LHCN-M2 (cell line): ENCODE data around the gene ALPI. TPM values are rescaled to one million over a fixed set of nuclear protein-coding genes. Genes with fewer than 3 reads are reported as not detected.

Experiments
- DNase-seq: peaks from one replicate; pipeline ENCODE4 v3.0.0-alpha.2; 2012; ENCODE audit warnings: low read depth
- total RNA-seq: library from RNA; depleted of rRNA; stranded (reverse); fragments of >200 nt; gene quantifications from 2 replicates; pipeline ENCODE4 v1.2.3, GENCODE V29; 2014; rRNA removed

Gene ALPI
- total RNA-seq, 1 experiment from 2014 or later: not detected

DNA sequence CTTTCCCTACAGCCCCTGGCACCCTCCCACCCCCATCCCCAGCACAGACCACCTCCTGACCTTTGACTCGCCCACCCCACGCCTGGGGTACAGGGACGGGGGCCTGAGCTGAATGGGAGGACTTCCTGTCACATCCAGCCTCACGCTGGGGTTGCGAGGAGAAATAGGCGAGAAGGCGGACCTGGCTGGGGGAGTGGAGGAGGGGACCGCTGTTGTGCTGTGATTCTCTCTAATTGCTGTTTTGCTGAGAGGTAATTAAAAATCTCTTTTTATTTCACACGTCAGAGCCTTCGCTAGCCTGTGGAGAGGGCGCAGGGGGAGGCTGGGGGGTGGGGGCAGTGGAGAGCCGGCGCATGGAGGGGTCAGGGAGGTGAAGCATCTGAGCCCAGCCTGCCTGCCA, 41.4 kb downstream of the ALPI start:
- DNase-seq: no peak

DNA sequence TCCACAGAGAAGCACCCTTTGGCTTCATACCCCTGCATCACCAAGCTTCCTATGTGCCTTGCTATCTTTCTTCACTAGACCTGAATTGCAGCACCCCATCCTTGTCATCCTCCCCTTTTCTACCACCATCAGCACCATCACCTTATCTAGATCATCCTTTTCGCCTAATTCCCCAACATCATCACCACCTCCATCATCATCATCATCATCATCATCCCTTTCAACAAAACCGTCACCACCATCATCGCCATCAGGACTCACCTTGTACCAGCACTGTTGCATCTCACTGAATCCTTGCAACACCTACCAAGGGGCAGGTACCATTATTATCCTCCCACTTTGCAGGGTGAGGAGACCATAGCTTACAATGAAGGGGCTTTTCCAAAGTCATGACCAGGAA, 42.5 kb downstream of the ALPI start:
- DNase-seq: no peak

DNA sequence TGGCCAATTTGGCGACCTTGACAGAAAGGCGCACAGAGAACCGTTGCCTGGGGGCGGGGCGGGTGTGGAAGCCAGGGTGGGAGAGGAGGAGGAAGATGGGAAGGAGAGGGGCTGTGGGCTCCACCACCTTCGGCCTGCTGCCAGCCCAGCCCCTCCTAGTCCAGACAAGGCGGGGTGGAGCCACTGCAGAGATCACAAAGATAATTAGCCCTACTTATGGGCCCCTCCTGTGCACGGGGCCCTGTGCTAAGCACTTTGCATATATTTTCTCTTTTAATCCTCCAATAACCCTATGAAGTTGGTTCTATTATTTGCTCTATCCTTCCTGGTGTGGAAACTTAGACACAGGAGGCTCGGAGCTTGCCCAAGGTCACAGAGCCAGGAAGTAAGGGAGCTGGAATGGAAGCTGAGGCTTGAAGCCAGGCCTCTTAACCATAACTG, 45.4 kb downstream of the ALPI start:
- DNase-seq: no peak

DNA sequence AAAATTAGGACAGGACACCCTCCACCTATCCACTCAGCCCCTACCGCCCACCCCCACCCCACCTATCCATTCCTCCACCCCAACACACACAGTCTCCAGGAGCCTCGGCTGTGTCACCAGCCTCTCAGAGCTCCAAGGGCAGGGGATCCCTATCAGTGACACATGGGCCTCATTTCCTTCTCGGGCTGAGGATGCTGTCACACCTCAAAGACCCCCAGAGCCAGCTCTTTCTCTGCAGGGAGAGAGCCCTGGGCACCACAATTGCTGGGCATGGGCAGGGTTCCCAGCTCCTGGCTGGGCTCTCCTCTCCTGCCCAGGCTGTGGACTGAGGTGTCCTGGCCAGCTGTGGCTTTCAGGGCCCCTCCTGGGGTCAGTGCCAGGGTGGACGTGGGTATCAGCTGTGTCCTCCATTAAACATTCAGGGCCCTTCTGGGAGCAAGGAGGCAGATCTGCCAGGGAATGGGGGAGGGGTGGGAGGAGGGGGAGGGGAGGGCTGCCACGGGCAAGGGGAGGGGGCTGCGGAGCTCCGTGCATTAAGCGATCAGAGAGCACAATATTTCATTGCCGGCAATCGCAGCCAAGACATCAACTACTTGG, 45.9 kb downstream of the ALPI start:
- no peak for DNase-seq

DNA sequence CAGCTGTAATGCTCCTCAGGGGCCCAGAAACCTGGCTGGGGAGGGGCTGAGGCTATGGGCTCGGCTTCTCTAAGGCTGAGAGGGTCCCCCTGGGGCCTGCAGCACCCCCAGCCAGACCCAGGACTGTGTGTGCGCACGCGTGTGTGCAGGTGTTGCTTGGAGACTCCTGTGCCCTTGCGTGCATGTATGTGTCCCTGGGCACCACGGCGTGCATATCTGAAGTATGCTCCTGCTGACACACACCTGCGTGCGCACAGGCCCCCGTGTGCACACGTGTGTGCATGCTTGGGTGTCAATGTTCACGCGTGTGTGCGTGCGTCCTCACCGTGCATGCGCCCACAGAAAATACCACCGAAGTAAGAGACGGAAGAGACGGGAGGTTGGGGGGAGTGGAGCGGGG, 46.6 kb downstream of the ALPI start:
- DNase-seq: no peak

DNA sequence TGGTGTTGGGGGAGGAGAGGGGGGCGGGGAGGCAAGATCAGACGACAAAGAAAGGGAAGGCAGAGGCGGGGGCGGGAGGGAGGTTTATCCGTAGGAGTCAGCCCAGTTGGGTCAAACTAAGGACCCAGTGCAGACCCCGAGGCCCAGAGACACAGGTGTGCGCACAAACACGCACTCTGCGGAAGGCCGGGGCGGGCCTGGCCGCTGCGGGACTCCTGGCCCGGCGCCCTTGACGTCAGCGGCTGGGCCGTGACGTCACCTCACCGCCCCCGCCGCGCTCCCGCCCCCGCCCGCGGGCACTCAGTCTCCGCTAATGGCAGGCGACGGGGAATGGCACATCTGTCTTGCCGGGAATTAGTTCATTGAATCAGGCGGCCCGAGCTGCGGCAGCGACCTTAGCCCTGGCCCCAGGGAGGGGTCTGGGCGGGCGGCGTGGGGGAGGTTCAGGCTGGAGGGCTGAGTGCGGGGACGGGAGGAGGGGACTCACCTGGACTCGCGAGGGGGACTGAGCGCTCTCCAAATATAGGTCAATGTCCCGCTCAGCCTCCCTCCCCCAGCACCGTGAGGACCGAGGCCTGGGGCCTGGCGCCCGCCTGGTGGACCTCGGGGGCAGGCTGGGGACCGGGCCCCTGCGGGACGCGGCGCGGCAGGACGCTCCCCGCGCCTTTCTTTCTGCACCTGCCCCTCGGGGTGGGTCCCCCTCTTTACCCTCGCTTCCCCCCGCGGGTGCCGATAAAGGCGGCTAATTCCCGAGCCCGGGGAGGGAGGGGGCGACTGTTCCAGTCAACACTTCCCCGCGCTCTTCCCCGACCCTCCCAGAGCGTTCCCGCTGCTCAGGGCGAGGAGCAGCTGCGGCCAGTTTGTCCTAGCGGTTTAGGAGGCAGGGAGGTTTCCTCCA, 47.2 kb downstream of the ALPI start:
- no peak for DNase-seq

DNA sequence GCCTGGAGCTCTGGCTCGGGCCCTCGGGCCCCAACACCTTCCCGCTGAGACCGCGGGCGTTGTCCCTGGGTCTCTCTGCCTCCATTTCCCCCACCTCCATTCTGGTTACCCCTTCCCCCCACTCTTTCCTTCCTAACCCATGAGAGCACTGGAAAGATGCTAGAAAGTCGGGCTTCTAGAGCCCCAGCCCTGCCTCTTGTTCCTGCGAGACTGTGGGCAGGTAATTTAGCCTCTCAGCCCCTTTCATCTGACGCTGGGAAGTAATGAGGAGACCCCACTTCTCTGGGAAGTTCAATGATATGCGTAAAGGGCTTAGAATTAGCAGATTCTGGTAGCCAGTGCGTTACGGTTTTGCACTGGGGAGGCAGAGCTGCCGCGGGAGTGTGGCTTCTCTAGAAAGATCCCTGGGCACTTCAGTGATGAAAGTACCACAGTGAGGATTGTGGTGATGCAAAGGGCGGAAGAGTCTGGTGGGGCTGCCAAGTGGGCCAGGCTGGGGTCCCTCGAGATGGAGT, 47.9 kb downstream of the ALPI start:
- DNase-seq: no peak

DNA sequence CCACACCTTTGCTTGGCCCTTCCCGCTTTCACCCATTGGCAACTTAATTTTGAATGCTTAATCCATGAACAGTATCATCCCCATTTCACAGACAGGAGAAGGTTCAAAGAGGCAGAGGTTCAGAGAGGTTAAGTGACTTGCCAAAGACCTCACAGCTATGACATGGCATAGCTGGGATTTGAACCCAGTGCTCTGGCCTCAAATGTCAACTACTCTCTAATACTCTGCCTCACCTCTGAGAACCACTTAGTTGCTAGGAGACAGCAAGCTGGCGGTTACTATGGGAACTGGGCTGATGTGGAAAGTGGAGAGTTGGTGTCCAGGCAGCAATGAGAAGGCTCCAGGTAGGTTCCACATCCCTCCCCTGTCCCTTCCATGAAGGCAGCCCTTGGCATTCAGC, 48.5 kb downstream of the ALPI start:
- no peak for DNase-seq

DNA sequence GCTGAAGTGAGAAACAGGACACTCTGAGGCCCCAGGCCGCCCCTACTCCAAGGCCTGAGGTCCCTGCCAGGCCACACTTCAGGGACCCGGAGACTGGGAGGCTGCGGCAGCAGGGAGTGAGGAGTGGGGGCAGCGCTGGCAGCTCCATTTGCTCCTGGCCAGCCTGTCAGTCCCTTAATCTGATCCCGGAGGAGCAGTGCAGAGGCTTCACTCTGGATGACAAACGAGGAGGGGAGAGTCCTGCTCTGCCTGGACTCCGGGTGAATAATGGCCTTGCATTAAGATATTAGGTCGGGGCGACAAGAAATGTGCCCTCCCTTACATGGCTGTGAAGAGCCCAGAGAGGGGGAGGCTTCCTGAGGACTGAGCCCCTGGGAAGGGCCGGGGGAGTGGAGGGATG, 49.9 kb downstream of the ALPI start:
- no peak for DNase-seq

DNA sequence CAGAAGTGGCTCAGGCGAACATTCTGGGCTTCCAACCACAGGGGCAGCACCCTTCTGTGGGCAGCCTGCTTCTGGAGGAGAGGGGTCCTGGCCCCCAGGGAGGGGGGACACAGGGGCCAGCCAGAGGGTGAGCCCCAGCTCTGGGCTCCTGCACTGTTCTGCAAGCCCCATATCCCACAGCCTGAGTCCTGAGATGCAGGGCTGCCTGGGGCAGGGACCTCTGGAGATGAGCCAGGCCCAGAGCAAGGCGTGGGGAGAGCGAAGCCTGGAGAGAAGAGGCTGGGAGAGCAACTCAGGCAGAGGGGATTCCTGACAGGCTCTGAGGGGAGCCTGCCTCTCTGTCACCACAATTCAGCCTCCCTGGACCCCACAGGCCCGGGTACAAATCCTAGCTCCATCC, 50.8 kb downstream of the ALPI start:
- no peak for DNase-seq

DNA sequence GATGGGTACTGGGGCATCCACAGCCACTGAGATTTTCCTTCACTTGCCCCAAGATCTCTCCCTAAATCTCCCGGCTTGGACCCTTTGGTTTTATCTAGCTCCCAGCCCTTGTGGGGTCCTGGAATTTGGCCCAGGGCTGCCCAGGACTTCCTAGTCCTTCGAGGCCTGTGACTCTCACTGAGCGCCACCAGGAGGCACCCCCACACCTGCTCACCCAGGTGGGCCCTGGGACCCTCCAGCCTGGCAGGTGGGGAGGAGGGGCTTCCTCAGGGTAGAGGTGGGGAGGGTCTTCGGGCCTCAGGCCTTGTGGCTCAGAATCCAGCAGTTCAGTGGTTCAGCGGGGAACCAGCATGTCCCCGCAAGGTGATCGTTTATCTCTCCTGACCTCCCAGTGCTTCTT, 52.3 kb downstream of the ALPI start:
- no peak for DNase-seq

Other genes with a start within 250 kb of the ALPI start
- gene ALPP, start 77.4 kb upstream of the ALPI start, total RNA-seq: not detected in 2 replicates
- not detected in 2 replicates for gene ALPG, start 49.3 kb upstream of the ALPI start, total RNA-seq
- not detected in 2 replicates for gene ECEL1, start 31.7 kb downstream of the ALPI start, total RNA-seq
- 0.40 and 0.71 TPM in 2 replicates for gene PRSS56, start 64.2 kb downstream of the ALPI start, total RNA-seq
- gene CHRND, start 70.0 kb downstream of the ALPI start, total RNA-seq: 1.1 and 7.1 TPM in 2 replicates
- 0.83 and 5.5 TPM in 2 replicates for gene CHRNG, start 83.5 kb downstream of the ALPI start, total RNA-seq
- gene TIGD1, start 94.4 kb downstream of the ALPI start, total RNA-seq: 5.0 and 5.1 TPM in 2 replicates
- 61.4 and 61.8 TPM in 2 replicates for gene EIF4E2, start 94.5 kb downstream of the ALPI start, total RNA-seq
- gene EFHD1, start 177.5 kb downstream of the ALPI start, total RNA-seq: 0.19 and 0.52 TPM in 2 replicates
- gene GIGYF2, start 241.2 kb downstream of the ALPI start, total RNA-seq: 52.5 and 54.8 TPM in 2 replicates